AG04449 (cell line): ENCODE results near the gene PAX5.

ENCODE experiments used
- CTCF ChIA-PET: fragments of 350-600 bp; formaldehyde crosslinking; extraction: SDS; loops from one replicate; lab custom pipeline; 2021; ENCODE audit warnings: antibody characterized with exemption; lab: Yijun Ruan, JAX
- POLR2A ChIA-PET: fragments of 400-600, 350-600 bp; formaldehyde crosslinking; extraction: SDS; loops from one replicate; lab custom pipeline; 2020; ENCODE audit warnings: antibody characterized with exemption, inconsistent platforms; lab: Yijun Ruan, JAX
- DNase-seq: peaks from one replicate; pipeline ENCODE4 v3.0.0-alpha.2; 2010; ENCODE audit warnings: low read depth, low spot score
- H3K4me3 ChIP-seq: 2 replicates; pipeline ENCODE4 v1.5.1; 2011; ENCODE audit warnings: low read depth, mild to moderate bottlenecking, control low read depth, low read length
- CTCF ChIP-seq: IDR thresholded peaks from one replicate; pipeline ENCODE4 v1.5.1; 2011; ENCODE audit warnings: mild to moderate bottlenecking, moderate library complexity, low read length, control low read depth, inconsistent platforms; ENCODE audit not compliant: insufficient read depth; ENCODE audit errors: missing control alignments

PAX5 gene

GRCh38 chr9:37038302-37038942 lies 4.4 kb upstream of the PAX5 start:
- POLR2A ChIA-PET = no interaction called here
- H3K4me3 ChIP-seq = no peak overlapping the region
- no peak for TF ChIP-seq CTCF
- no peak for DNase-seq
- CTCF ChIA-PET = no interaction called here

- ChIA-PET CTCF (interaction anchor here (1.2 kb wide), 1 partner anchor 8 kb away, joined by 3 read pairs; no protein-coding TSS in a partner anchor), POLR2A (no interaction called here)
- TF ChIP-seq CTCF = no peak
- no peak for DNase-seq
- no peak overlapping the region; the same call in 1 of the 2 replicates for H3K4me3 ChIP-seq
These were observed 3.6 kb upstream of the PAX5 start for GRCh38 chr9:37037503-37038301.

GRCh38 chr9:37036776-37037502 lies 2.9 kb upstream of the PAX5 start:
- H3K4me3 ChIP-seq = peak overlapping the region; percentile 46
- no peak for DNase-seq
- CTCF ChIA-PET = interaction anchor here (0.9 to 1.2 kb wide), 2 partner anchors 9 to 378 kb away, joined by 3 read pairs; no protein-coding TSS in a partner anchor
- no peak for TF ChIP-seq CTCF
- POLR2A ChIA-PET = no interaction called here

- ChIA-PET CTCF (interaction anchor here (0.9 to 1.2 kb wide), 2 partner anchors 10 to 379 kb away, joined by 3 read pairs; no protein-coding TSS in a partner anchor), POLR2A (no interaction called here)
- DNase-seq = no peak
- no peak for TF ChIP-seq CTCF
- H3K4me3 ChIP-seq = peak overlapping the region; percentile 46
These were observed 2.3 kb upstream of the PAX5 start for GRCh38 chr9:37036371-37036775.

- no peak overlapping the region for H3K4me3 ChIP-seq
- DNase-seq = no peak
- CTCF ChIA-PET = interaction anchor here (0.9 kb wide), 1 partner anchor 379 kb away, joined by 3 read pairs; no protein-coding TSS in a partner anchor
- TF ChIP-seq CTCF = no peak
- POLR2A ChIA-PET = no interaction called here
These were observed 1.7 kb upstream of the PAX5 start for GRCh38 chr9:37035648-37036370.
